ENCODE results near the gene MTRF1L. TPM values are rescaled to one million over a fixed set of nuclear protein-coding genes. Genes with fewer than 3 reads are reported as not detected.

The MTRF1L gene
- total and polyA plus RNA-seq, 2 of the 8 experiments (the other 6 are each of a cell fraction or from before 2014, with no cell fraction given), result 4.5 to 26.5 TPM

DNA sequence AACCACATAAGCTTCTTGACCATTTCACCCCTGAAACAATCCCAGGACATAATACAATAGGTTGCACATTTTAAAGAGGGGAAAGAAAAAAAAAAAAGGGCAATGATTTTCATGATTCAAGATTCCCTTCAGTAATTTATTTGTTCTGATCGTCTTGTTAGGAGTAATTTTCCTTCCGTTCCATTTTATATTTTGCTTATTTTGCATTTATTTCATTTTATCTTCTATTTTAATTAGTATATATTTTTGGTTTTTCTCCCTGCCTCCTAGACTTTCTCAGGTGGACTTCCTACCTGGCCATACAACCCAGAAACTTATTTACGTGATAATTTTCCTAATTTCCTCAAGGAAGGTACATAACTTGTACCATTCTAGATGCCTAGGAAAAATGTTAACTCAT lies 52.3 kb downstream of the MTRF1L start (continued):
- TF ChIP-seq, protein P1, sequence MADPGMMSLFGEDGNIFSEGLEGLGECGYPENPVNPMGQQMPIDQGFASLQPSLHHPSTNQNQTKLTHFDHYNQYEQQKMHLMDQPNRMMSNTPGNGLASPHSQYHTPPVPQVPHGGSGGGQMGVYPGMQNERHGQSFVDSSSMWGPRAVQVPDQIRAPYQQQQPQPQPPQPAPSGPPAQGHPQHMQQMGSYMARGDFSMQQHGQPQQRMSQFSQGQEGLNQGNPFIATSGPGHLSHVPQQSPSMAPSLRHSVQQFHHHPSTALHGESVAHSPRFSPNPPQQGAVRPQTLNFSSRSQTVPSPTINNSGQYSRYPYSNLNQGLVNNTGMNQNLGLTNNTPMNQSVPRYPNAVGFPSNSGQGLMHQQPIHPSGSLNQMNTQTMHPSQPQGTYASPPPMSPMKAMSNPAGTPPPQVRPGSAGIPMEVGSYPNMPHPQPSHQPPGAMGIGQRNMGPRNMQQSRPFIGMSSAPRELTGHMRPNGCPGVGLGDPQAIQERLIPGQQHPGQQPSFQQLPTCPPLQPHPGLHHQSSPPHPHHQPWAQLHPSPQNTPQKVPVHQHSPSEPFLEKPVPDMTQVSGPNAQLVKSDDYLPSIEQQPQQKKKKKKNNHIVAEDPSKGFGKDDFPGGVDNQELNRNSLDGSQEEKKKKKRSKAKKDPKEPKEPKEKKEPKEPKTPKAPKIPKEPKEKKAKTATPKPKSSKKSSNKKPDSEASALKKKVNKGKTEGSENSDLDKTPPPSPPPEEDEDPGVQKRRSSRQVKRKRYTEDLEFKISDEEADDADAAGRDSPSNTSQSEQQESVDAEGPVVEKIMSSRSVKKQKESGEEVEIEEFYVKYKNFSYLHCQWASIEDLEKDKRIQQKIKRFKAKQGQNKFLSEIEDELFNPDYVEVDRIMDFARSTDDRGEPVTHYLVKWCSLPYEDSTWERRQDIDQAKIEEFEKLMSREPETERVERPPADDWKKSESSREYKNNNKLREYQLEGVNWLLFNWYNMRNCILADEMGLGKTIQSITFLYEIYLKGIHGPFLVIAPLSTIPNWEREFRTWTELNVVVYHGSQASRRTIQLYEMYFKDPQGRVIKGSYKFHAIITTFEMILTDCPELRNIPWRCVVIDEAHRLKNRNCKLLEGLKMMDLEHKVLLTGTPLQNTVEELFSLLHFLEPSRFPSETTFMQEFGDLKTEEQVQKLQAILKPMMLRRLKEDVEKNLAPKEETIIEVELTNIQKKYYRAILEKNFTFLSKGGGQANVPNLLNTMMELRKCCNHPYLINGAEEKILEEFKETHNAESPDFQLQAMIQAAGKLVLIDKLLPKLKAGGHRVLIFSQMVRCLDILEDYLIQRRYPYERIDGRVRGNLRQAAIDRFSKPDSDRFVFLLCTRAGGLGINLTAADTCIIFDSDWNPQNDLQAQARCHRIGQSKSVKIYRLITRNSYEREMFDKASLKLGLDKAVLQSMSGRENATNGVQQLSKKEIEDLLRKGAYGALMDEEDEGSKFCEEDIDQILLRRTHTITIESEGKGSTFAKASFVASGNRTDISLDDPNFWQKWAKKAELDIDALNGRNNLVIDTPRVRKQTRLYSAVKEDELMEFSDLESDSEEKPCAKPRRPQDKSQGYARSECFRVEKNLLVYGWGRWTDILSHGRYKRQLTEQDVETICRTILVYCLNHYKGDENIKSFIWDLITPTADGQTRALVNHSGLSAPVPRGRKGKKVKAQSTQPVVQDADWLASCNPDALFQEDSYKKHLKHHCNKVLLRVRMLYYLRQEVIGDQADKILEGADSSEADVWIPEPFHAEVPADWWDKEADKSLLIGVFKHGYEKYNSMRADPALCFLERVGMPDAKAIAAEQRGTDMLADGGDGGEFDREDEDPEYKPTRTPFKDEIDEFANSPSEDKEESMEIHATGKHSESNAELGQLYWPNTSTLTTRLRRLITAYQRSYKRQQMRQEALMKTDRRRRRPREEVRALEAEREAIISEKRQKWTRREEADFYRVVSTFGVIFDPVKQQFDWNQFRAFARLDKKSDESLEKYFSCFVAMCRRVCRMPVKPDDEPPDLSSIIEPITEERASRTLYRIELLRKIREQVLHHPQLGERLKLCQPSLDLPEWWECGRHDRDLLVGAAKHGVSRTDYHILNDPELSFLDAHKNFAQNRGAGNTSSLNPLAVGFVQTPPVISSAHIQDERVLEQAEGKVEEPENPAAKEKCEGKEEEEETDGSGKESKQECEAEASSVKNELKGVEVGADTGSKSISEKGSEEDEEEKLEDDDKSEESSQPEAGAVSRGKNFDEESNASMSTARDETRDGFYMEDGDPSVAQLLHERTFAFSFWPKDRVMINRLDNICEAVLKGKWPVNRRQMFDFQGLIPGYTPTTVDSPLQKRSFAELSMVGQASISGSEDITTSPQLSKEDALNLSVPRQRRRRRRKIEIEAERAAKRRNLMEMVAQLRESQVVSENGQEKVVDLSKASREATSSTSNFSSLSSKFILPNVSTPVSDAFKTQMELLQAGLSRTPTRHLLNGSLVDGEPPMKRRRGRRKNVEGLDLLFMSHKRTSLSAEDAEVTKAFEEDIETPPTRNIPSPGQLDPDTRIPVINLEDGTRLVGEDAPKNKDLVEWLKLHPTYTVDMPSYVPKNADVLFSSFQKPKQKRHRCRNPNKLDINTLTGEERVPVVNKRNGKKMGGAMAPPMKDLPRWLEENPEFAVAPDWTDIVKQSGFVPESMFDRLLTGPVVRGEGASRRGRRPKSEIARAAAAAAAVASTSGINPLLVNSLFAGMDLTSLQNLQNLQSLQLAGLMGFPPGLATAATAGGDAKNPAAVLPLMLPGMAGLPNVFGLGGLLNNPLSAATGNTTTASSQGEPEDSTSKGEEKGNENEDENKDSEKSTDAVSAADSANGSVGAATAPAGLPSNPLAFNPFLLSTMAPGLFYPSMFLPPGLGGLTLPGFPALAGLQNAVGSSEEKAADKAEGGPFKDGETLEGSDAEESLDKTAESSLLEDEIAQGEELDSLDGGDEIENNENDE (IDR thresholded peaks at IDR 0.05; ENCODE audit: insufficient replicate concordance, low read length), result no peak
- TF ChIP-seq KDM1A (IDR thresholded peaks at IDR 0.05; ENCODE audit: borderline replicate concordance, low read length) (no peak), SP2 (IDR thresholded peaks at IDR 0.05; ENCODE audit: low read length) (no peak), TCF12 (IDR thresholded peaks at IDR 0.05; ENCODE audit: low read depth, low read length) (no peak), ZNF274 (IDR thresholded peaks at IDR 0.05; ENCODE audit: borderline replicate concordance, extremely low read depth, low read length) (no peak), FOSL1 (IDR thresholded peaks at IDR 0.05; ENCODE audit: insufficient read depth, low read depth, low read length) (no peak), YY1 (IDR thresholded peaks at IDR 0.05; ENCODE audit: low read depth, low read length) (no peak)
- TF ChIP-seq, protein P2, sequence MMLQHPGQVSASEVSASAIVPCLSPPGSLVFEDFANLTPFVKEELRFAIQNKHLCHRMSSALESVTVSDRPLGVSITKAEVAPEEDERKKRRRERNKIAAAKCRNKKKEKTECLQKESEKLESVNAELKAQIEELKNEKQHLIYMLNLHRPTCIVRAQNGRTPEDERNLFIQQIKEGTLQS (IDR thresholded peaks at IDR 0.05; ENCODE audit: insufficient read depth, low read depth, low read length), result no peak

Data from H1 (cell line).